HEK293 (cell line): ENCODE measurements around the gene EPHX1.

Source experiments
- GFI1B ChIP-seq: fragments of 450-650 bp; formaldehyde crosslinking; IDR thresholded peaks from 2 replicates; pipeline ENCODE4 v1.5.1; 2016; ENCODE audit warnings: missing biosample characterization, missing genetic modification characterization
- KLF8 ChIP-seq: fragments of 450-650 bp; formaldehyde crosslinking; IDR thresholded peaks from 2 replicates; pipeline ENCODE4 v1.5.1; 2016; ENCODE audit warnings: missing biosample characterization, missing genetic modification characterization
- MYNN ChIP-seq: fragments of 450-650 bp; formaldehyde crosslinking; IDR thresholded peaks from 2 replicates; pipeline ENCODE4 v1.5.1; 2016; ENCODE audit warnings: missing biosample characterization, missing genetic modification characterization, borderline replicate concordance
- SALL2 ChIP-seq: fragments of 450-650 bp; formaldehyde crosslinking; IDR thresholded peaks from 2 replicates; pipeline ENCODE4 v1.5.0; 2017; ENCODE audit warnings: missing biosample characterization, mild to moderate bottlenecking, missing genetic modification characterization, borderline replicate concordance
- SETDB1 ChIP-seq: IDR thresholded peaks from one replicate; pipeline ENCODE4 v1.6.1; 2017; ENCODE audit warnings: mild to moderate bottlenecking, low read length, moderate library complexity, mixed read lengths; ENCODE audit not compliant: insufficient read length
- WT1 ChIP-seq: fragments of 450-650 bp; formaldehyde crosslinking; IDR thresholded peaks from 2 replicates; pipeline ENCODE4 v1.5.1; 2016; ENCODE audit warnings: missing biosample characterization, missing genetic modification characterization
- ZBTB17 ChIP-seq: fragments of 450-650 bp; formaldehyde crosslinking; IDR thresholded peaks from 2 replicates; pipeline ENCODE4 v1.5.1; 2016; ENCODE audit warnings: missing biosample characterization, missing genetic modification characterization
- ZFP37 ChIP-seq: fragments of 450-650 bp; formaldehyde crosslinking; IDR thresholded peaks from 2 replicates; pipeline ENCODE4 v1.5.1; 2016; ENCODE audit warnings: missing biosample characterization, missing genetic modification characterization
- ZNF114 ChIP-seq: fragments of 450-650 bp; formaldehyde crosslinking; IDR thresholded peaks from 2 replicates; pipeline ENCODE4 v1.5.0; 2017; ENCODE audit warnings: missing biosample characterization, missing genetic modification characterization
- ZNF184 ChIP-seq: fragments of 450-650 bp; IDR thresholded peaks from 2 replicates; pipeline ENCODE4 v1.5.1; 2018; ENCODE audit warnings: missing biosample characterization, mild to moderate bottlenecking, missing genetic modification characterization
- ZNF274 ChIP-seq, 2 experiments: fragments of 200-500 bp in 1 of 2; fragments of 450-650 bp in 1 of 2; sonication (Bioruptor generic) in 1 of 2; formaldehyde crosslinking in 1 of 2; IDR thresholded peaks; 2 replicates each; pipeline versions ENCODE4 v1.5.1 to v1.6.1; 2014 to 2016; ENCODE audit warnings: borderline replicate concordance in 1 of 2, inconsistent platforms in 1 of 2, low read length in 1 of 2, missing biosample characterization in 1 of 2, missing genetic modification characterization in 1 of 2
- ZNF558 ChIP-seq: fragments of 450-650 bp; formaldehyde crosslinking; IDR thresholded peaks from 2 replicates; pipeline ENCODE4 v1.5.1; 2016; ENCODE audit warnings: missing biosample characterization, missing genetic modification characterization
- ZNF660 ChIP-seq: fragments of 450-650 bp; IDR thresholded peaks from 2 replicates; pipeline ENCODE4 v1.5.1; 2018; ENCODE audit warnings: missing biosample characterization, mild to moderate bottlenecking, missing genetic modification characterization
- ZNF785 ChIP-seq: fragments of 450-650 bp; formaldehyde crosslinking; IDR thresholded peaks from 2 replicates; pipeline ENCODE4 v1.5.1; 2016; ENCODE audit warnings: missing biosample characterization, missing genetic modification characterization
- ZXDB ChIP-seq: fragments of 450-650 bp; formaldehyde crosslinking; IDR thresholded peaks from 2 replicates; pipeline ENCODE4 v1.5.1; 2016; ENCODE audit warnings: missing biosample characterization, missing genetic modification characterization
- TF ChIP-seq, protein P1 (sequence below): fragments of 450-650 bp; formaldehyde crosslinking; IDR thresholded peaks from 2 replicates; pipeline ENCODE4 v1.5.1; 2016; ENCODE audit warnings: missing biosample characterization, missing genetic modification characterization
- TF ChIP-seq, protein P2 (sequence below): fragments of 450-650 bp; formaldehyde crosslinking; IDR thresholded peaks from 2 replicates; pipeline ENCODE4 v1.5.1; 2016; ENCODE audit warnings: missing biosample characterization, missing genetic modification characterization
- TF ChIP-seq, protein P3 (sequence below): IDR thresholded peaks from 2 replicates; pipeline ENCODE4 v1.6.1; 2011; ENCODE audit warnings: mild to moderate bottlenecking, low read depth, low read length, borderline replicate concordance
- TF ChIP-seq, protein P4 (sequence below): fragments of 450-650 bp; formaldehyde crosslinking; IDR thresholded peaks from 2 replicates; pipeline ENCODE4 v1.5.1; 2017; ENCODE audit warnings: missing biosample characterization, mild to moderate bottlenecking, missing genetic modification characterization, moderate library complexity
- TF ChIP-seq, protein P5 (sequence below): fragments of 450-650 bp; formaldehyde crosslinking; IDR thresholded peaks from 2 replicates; pipeline ENCODE4 v1.5.1; 2017; ENCODE audit warnings: missing biosample characterization, missing genetic modification characterization
- TF ChIP-seq, protein P6 (sequence below): fragments of 450-650 bp; formaldehyde crosslinking; IDR thresholded peaks from 2 replicates; pipeline ENCODE4 v1.5.1; 2016; ENCODE audit warnings: missing biosample characterization, missing genetic modification characterization
- TF ChIP-seq, protein P7 (sequence below): fragments of 450-650 bp; formaldehyde crosslinking; IDR thresholded peaks from 2 replicates; pipeline ENCODE4 v1.5.1; 2016; ENCODE audit warnings: missing biosample characterization, missing genetic modification characterization
- TF ChIP-seq, protein P8 (sequence below): fragments of 450-650 bp; formaldehyde crosslinking; IDR thresholded peaks from 2 replicates; pipeline ENCODE4 v1.5.1; 2016; ENCODE audit warnings: missing biosample characterization, missing genetic modification characterization, borderline replicate concordance

Gene EPHX1

DNA sequence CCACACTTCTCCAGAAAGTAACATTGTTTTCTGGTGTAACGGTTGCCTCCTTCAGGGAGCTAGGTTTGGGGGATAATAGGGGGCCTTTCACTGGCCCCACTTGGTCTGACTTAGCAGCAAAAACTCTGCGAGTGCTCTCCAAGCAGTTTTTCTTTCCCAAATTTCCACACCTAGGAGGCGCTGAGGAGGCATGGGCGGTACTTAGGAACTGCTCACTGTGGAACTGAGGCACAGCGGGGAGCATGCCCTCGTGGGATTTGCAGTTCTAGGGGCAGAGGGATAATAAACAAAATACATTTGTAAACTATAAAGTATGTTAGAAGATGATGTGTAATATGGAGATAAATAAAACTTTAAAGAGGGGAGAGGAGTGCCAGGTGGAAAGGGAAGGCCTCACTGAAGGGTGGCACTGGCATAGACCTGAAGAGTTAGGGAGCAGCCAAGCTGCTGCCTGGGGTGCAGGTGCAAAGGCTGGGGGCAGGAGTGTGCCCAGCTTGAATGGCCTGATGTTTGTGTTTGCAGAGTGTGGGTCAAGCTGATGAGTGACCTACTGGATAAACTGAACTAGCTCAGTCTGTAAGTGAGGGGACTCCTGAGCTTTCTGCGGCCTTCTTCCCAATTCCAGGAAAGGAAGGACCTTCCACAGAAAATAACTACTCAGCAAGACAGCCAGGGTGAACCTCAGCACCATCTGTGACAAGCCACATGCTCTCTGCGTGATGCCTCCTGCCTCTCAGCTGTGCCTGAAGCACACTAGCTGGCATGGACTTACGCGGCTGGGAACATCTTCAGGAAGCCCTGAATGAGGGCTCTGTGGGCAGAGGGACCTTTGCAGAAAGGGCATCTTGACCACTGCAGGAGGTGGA is 1.9 kb downstream of the EPHX1 start (continued):
- TF ChIP-seq, protein P1, sequence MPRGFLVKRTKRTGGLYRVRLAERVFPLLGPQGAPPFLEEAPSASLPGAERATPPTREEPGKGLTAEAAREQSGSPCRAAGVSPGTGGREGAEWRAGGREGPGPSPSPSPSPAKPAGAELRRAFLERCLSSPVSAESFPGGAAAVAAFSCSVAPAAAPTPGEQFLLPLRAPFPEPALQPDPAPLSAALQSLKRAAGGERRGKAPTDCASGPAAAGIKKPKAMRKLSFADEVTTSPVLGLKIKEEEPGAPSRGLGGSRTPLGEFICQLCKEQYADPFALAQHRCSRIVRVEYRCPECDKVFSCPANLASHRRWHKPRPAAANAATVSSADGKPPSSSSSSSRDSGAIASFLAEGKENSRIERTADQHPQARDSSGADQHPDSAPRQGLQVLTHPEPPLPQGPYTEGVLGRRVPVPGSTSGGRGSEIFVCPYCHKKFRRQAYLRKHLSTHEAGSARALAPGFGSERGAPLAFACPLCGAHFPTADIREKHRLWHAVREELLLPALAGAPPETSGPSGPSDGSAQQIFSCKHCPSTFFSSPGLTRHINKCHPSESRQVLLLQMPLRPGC (tag by site-specific recombination) = no peak
- TF ChIP-seq ZBTB17 (tag by site-specific recombination) (no peak), ZFP37 (tag by site-specific recombination) (no peak), KLF8 (tag by site-specific recombination) (no peak), SETDB1 (no peak), ZNF558 (tag by site-specific recombination) (no peak), ZNF114 (no peak), WT1 (tag by site-specific recombination) (no peak), ZNF184 (tag by site-specific recombination) (no peak), SALL2 (tag by site-specific recombination) (no peak), ZNF274 (IDR thresholded peaks at IDR 0.05; ENCODE audit: low read length) (no peak), ZNF274 (tag by site-specific recombination; IDR thresholded peaks at IDR 0.05; ENCODE audit: borderline replicate concordance) (no peak), GFI1B (tag by site-specific recombination) (no peak), ZNF785 (tag by site-specific recombination) (no peak), MYNN (no peak), ZXDB (tag by site-specific recombination) (no peak), ZNF660 (no peak)
- TF ChIP-seq, protein P2, sequence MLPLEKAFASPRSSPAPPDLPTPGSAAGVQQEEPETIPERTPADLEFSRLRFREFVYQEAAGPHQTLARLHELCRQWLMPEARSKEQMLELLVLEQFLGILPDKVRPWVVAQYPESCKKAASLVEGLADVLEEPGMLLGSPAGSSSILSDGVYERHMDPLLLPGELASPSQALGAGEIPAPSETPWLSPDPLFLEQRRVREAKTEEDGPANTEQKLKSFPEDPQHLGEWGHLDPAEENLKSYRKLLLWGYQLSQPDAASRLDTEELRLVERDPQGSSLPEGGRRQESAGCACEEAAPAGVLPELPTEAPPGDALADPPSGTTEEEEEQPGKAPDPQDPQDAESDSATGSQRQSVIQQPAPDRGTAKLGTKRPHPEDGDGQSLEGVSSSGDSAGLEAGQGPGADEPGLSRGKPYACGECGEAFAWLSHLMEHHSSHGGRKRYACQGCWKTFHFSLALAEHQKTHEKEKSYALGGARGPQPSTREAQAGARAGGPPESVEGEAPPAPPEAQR (tag by site-specific recombination) = no peak
- TF ChIP-seq, protein P3, sequence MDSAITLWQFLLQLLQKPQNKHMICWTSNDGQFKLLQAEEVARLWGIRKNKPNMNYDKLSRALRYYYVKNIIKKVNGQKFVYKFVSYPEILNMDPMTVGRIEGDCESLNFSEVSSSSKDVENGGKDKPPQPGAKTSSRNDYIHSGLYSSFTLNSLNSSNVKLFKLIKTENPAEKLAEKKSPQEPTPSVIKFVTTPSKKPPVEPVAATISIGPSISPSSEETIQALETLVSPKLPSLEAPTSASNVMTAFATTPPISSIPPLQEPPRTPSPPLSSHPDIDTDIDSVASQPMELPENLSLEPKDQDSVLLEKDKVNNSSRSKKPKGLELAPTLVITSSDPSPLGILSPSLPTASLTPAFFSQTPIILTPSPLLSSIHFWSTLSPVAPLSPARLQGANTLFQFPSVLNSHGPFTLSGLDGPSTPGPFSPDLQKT = no peak
- TF ChIP-seq, protein P4, sequence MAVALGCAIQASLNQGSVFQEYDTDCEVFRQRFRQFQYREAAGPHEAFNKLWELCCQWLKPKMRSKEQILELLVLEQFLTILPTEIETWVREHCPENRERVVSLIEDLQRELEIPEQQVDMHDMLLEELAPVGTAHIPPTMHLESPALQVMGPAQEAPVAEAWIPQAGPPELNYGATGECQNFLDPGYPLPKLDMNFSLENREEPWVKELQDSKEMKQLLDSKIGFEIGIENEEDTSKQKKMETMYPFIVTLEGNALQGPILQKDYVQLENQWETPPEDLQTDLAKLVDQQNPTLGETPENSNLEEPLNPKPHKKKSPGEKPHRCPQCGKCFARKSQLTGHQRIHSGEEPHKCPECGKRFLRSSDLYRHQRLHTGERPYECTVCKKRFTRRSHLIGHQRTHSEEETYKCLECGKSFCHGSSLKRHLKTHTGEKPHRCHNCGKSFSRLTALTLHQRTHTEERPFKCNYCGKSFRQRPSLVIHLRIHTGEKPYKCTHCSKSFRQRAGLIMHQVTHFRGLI (tag by site-specific recombination) = no peak
- TF ChIP-seq, protein P5, sequence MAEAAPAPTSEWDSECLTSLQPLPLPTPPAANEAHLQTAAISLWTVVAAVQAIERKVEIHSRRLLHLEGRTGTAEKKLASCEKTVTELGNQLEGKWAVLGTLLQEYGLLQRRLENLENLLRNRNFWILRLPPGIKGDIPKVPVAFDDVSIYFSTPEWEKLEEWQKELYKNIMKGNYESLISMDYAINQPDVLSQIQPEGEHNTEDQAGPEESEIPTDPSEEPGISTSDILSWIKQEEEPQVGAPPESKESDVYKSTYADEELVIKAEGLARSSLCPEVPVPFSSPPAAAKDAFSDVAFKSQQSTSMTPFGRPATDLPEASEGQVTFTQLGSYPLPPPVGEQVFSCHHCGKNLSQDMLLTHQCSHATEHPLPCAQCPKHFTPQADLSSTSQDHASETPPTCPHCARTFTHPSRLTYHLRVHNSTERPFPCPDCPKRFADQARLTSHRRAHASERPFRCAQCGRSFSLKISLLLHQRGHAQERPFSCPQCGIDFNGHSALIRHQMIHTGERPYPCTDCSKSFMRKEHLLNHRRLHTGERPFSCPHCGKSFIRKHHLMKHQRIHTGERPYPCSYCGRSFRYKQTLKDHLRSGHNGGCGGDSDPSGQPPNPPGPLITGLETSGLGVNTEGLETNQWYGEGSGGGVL (tag by site-specific recombination) = no peak
- TF ChIP-seq, protein P6, sequence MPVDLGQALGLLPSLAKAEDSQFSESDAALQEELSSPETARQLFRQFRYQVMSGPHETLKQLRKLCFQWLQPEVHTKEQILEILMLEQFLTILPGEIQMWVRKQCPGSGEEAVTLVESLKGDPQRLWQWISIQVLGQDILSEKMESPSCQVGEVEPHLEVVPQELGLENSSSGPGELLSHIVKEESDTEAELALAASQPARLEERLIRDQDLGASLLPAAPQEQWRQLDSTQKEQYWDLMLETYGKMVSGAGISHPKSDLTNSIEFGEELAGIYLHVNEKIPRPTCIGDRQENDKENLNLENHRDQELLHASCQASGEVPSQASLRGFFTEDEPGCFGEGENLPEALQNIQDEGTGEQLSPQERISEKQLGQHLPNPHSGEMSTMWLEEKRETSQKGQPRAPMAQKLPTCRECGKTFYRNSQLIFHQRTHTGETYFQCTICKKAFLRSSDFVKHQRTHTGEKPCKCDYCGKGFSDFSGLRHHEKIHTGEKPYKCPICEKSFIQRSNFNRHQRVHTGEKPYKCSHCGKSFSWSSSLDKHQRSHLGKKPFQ (tag by site-specific recombination) = no peak
- TF ChIP-seq, protein P7, sequence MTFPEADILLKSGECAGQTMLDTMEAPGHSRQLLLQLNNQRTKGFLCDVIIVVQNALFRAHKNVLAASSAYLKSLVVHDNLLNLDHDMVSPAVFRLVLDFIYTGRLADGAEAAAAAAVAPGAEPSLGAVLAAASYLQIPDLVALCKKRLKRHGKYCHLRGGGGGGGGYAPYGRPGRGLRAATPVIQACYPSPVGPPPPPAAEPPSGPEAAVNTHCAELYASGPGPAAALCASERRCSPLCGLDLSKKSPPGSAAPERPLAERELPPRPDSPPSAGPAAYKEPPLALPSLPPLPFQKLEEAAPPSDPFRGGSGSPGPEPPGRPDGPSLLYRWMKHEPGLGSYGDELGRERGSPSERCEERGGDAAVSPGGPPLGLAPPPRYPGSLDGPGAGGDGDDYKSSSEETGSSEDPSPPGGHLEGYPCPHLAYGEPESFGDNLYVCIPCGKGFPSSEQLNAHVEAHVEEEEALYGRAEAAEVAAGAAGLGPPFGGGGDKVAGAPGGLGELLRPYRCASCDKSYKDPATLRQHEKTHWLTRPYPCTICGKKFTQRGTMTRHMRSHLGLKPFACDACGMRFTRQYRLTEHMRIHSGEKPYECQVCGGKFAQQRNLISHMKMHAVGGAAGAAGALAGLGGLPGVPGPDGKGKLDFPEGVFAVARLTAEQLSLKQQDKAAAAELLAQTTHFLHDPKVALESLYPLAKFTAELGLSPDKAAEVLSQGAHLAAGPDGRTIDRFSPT (tag by site-specific recombination) = 0 out of 2 replicates have a peak, but pooled peaks have one; percentile 9
- TF ChIP-seq, protein P8, sequence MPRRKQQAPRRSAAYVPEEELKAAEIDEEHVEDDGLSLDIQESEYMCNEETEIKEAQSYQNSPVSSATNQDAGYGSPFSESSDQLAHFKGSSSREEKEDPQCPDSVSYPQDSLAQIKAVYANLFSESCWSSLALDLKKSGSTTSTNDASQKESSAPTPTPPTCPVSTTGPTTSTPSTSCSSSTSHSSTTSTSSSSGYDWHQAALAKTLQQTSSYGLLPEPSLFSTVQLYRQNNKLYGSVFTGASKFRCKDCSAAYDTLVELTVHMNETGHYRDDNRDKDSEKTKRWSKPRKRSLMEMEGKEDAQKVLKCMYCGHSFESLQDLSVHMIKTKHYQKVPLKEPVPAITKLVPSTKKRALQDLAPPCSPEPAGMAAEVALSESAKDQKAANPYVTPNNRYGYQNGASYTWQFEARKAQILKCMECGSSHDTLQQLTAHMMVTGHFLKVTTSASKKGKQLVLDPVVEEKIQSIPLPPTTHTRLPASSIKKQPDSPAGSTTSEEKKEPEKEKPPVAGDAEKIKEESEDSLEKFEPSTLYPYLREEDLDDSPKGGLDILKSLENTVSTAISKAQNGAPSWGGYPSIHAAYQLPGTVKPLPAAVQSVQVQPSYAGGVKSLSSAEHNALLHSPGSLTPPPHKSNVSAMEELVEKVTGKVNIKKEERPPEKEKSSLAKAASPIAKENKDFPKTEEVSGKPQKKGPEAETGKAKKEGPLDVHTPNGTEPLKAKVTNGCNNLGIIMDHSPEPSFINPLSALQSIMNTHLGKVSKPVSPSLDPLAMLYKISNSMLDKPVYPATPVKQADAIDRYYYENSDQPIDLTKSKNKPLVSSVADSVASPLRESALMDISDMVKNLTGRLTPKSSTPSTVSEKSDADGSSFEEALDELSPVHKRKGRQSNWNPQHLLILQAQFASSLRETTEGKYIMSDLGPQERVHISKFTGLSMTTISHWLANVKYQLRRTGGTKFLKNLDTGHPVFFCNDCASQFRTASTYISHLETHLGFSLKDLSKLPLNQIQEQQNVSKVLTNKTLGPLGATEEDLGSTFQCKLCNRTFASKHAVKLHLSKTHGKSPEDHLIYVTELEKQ (tag by site-specific recombination) = no peak
